ENCODE results near the gene NUF2.

The NUF2 gene

GRCh38 chr1:163381487-163382184 is 59.9 kb downstream of the NUF2 start:
- H3K36me3 ChIP-seq (ENCODE audit: insufficient read depth, low read length) = no peaks in the 10 kb centered on the region
- H3K9ac ChIP-seq (ENCODE audit: insufficient read length) = no peak overlapping the region
- no peak for DNase-seq (ENCODE audit: low read depth, low spot score)
- H3K9me3 ChIP-seq (ENCODE audit: low read depth, low read length) = no peaks in the 10 kb centered on the region
- H3K27ac ChIP-seq = no peak overlapping the region
- H3K4me3 ChIP-seq = no peak overlapping the region
- no peak for TF ChIP-seq FOXP2 (optimal IDR thresholded peaks at IDR 0.05; ENCODE audit: control extremely low read depth, extremely low read length, insufficient read depth)
- TF ChIP-seq EZH2 (IDR thresholded peaks at IDR 0.05) = no peak

- TF ChIP-seq POLR2AphosphoS5 (IDR thresholded peaks at IDR 0.05; ENCODE audit: borderline replicate concordance, low read depth, low read length) (no peak), FOXP2 (optimal IDR thresholded peaks at IDR 0.05; ENCODE audit: control extremely low read depth, extremely low read length, insufficient read depth) (no peak), EZH2 (IDR thresholded peaks at IDR 0.05) (no peak)
- H3K27ac ChIP-seq = no peak overlapping the region
- no peaks in the 10 kb centered on the region for H3K9me3 ChIP-seq (ENCODE audit: low read depth, low read length)
These were observed 60.6 kb downstream of the NUF2 start for GRCh38 chr1:163382395-163382794.

GRCh38 chr1:163387146-163387545 is 65.4 kb downstream of the NUF2 start:
- no peak for TF ChIP-seq POLR2AphosphoS5 (IDR thresholded peaks at IDR 0.05; ENCODE audit: borderline replicate concordance, low read depth, low read length)

More at GRCh38 chr1:163382395-163382794, 60.6 kb downstream of the NUF2 start:
- H3K9ac ChIP-seq (ENCODE audit: insufficient read length) = no peak overlapping the region
- DNase-seq (ENCODE audit: low read depth, low spot score) = no peak
- H3K4me3 ChIP-seq = no peak overlapping the region
- no peaks in the 10 kb centered on the region for H3K36me3 ChIP-seq (ENCODE audit: insufficient read depth, low read length)

GRCh38 chr1:163388970-163389369 is 67.2 kb downstream of the NUF2 start:
- H3K9me3 ChIP-seq (ENCODE audit: low read depth, low read length) = no peaks in the 10 kb centered on the region
- H3K36me3 ChIP-seq (ENCODE audit: insufficient read depth, low read length) = no peaks in the 10 kb centered on the region
- H3K4me3 ChIP-seq = no peak overlapping the region
- no peak for DNase-seq (ENCODE audit: low read depth, low spot score)
- H3K27ac ChIP-seq = no peak overlapping the region
- no peak overlapping the region for H3K9ac ChIP-seq (ENCODE audit: insufficient read length)
- TF ChIP-seq FOXP2 (optimal IDR thresholded peaks at IDR 0.05; ENCODE audit: control extremely low read depth, extremely low read length, insufficient read depth) (no peak), EZH2 (IDR thresholded peaks at IDR 0.05) (no peak), POLR2AphosphoS5 (IDR thresholded peaks at IDR 0.05; ENCODE audit: borderline replicate concordance, low read depth, low read length) (no peak)

More at GRCh38 chr1:163387146-163387545, 65.4 kb downstream of the NUF2 start:
- Histone ChIP-seq H3K9ac (ENCODE audit: insufficient read length) (no peak overlapping the region), H3K27ac (no peak overlapping the region), H3K36me3 (ENCODE audit: insufficient read depth, low read length) (no peaks in the 10 kb centered on the region), H3K9me3 (ENCODE audit: low read depth, low read length) (no peaks in the 10 kb centered on the region), H3K4me3 (no peak overlapping the region)
- no peak for DNase-seq (ENCODE audit: low read depth, low spot score)

GRCh38 chr1:163395790-163396189 is 74.0 kb downstream of the NUF2 start:
- H3K9me3 ChIP-seq (ENCODE audit: low read depth, low read length) = no peaks in the 10 kb centered on the region
- H3K36me3 ChIP-seq (ENCODE audit: insufficient read depth, low read length) = no peaks in the 10 kb centered on the region
- peak overlapping the region; percentile 74 for H3K27ac ChIP-seq
- peak; percentile 96 for DNase-seq (ENCODE audit: low read depth, low spot score)
- TF ChIP-seq FOXP2 (optimal IDR thresholded peaks at IDR 0.05; ENCODE audit: control extremely low read depth, extremely low read length, insufficient read depth) (no peak), POLR2AphosphoS5 (IDR thresholded peaks at IDR 0.05; ENCODE audit: borderline replicate concordance, low read depth, low read length) (peak; percentile 33; the same call in 1 of the 2 replicates)
- peak overlapping the region; percentile 34 for H3K4me3 ChIP-seq
- no peak overlapping the region for H3K9ac ChIP-seq (ENCODE audit: insufficient read length)

- peak overlapping the region; percentile 74 for H3K27ac ChIP-seq
- TF ChIP-seq EZH2 (IDR thresholded peaks at IDR 0.05) = no peak
- TF ChIP-seq FOXP2 (optimal IDR thresholded peaks at IDR 0.05; ENCODE audit: control extremely low read depth, extremely low read length, insufficient read depth) = no peak
- TF ChIP-seq POLR2AphosphoS5 (IDR thresholded peaks at IDR 0.05; ENCODE audit: borderline replicate concordance, low read depth, low read length) = no peak
- no peak overlapping the region for H3K9ac ChIP-seq (ENCODE audit: insufficient read length)
- no peaks in the 10 kb centered on the region for H3K9me3 ChIP-seq (ENCODE audit: low read depth, low read length)
- no peak overlapping the region for H3K4me3 ChIP-seq
- no peak for DNase-seq (ENCODE audit: low read depth, low spot score)
- H3K36me3 ChIP-seq (ENCODE audit: insufficient read depth, low read length) = no peaks in the 10 kb centered on the region
These were observed 75.9 kb downstream of the NUF2 start for GRCh38 chr1:163397451-163398200.

- no peak for DNase-seq (ENCODE audit: low read depth, low spot score)
- no peak overlapping the region for H3K9ac ChIP-seq (ENCODE audit: insufficient read length)
- no peak overlapping the region for H3K27ac ChIP-seq
- no peak overlapping the region for H3K4me3 ChIP-seq
- H3K36me3 ChIP-seq (ENCODE audit: insufficient read depth, low read length) = no peaks in the 10 kb centered on the region
- TF ChIP-seq FOXP2 (optimal IDR thresholded peaks at IDR 0.05; ENCODE audit: control extremely low read depth, extremely low read length, insufficient read depth) (no peak), EZH2 (IDR thresholded peaks at IDR 0.05) (no peak), POLR2AphosphoS5 (IDR thresholded peaks at IDR 0.05; ENCODE audit: borderline replicate concordance, low read depth, low read length) (no peak)
- no peaks in the 10 kb centered on the region for H3K9me3 ChIP-seq (ENCODE audit: low read depth, low read length)
These were observed 77.2 kb downstream of the NUF2 start for GRCh38 chr1:163399001-163399400.

- Histone ChIP-seq H3K9ac (ENCODE audit: insufficient read length) (no peak overlapping the region), H3K4me3 (no peak overlapping the region), H3K9me3 (ENCODE audit: low read depth, low read length) (no peaks in the 10 kb centered on the region), H3K27ac (no peak overlapping the region), H3K36me3 (ENCODE audit: insufficient read depth, low read length) (no peaks in the 10 kb centered on the region)
- no peak for DNase-seq (ENCODE audit: low read depth, low spot score)
- TF ChIP-seq EZH2 (IDR thresholded peaks at IDR 0.05) (no peak), FOXP2 (optimal IDR thresholded peaks at IDR 0.05; ENCODE audit: control extremely low read depth, extremely low read length, insufficient read depth) (no peak), POLR2AphosphoS5 (IDR thresholded peaks at IDR 0.05; ENCODE audit: borderline replicate concordance, low read depth, low read length) (no peak)
These were observed 78.3 kb downstream of the NUF2 start for GRCh38 chr1:163399976-163400601.

All from SK-N-MC (cell line).